Breast epithelium (tissue), 4 donors: ENCODE data around the gene OR11A1. TPM values are rescaled to one million over a fixed set of nuclear protein-coding genes. Genes with fewer than 3 reads are reported as not detected.

Experiments used
- DNase-seq, 2 donors: peaks; one replicate each; pipeline ENCODE4 v3.0.0-alpha.2; 2019; ENCODE audit warnings: low spot score in 2 of 2
- H3K27ac ChIP-seq, 2 donors: fragments of 200-600 bp; sonication (generic) in 1 of 2; one replicate each; pipeline ENCODE4 v1.5.1; 2016 to 2019; ENCODE audit warnings: mild to moderate bottlenecking in 1 of 2
- H3K27me3 ChIP-seq, 2 donors: fragments of 200-600 bp; sonication (generic) in 1 of 2; one replicate each; pipeline versions ENCODE4 v1.5.1 to v1.6.0; 2017 to 2019; ENCODE audit warnings: control low read depth in 1 of 2, mild to moderate bottlenecking in 1 of 2
- H3K36me3 ChIP-seq: fragments of 200-600 bp; one replicate; pipeline ENCODE4 v1.5.1; 2019
- H3K4me1 ChIP-seq, 2 donors: fragments of 200-600 bp; sonication (generic); one replicate each; pipeline ENCODE4 v1.5.1; 2016 to 2019; ENCODE audit warnings: control low read depth in 1 of 2
- H3K4me3 ChIP-seq, 3 donors: fragments of 200-600 bp; sonication (generic); 1 replicate in 2 of 3; 2 replicates in 1 of 3; pipeline ENCODE4 v1.5.1; 2016 to 2019; ENCODE audit warnings: mild to moderate bottlenecking in 3 of 3, moderate library complexity in 2 of 3
- H3K9me3 ChIP-seq, 2 donors: fragments of 200-600 bp; sonication (generic) in 1 of 2; one replicate each; pipeline ENCODE4 v1.5.1; 2016 to 2019; ENCODE audit warnings: control low read depth in 1 of 2
- CTCF ChIP-seq, 3 donors: fragments of 450-650 bp; IDR thresholded peaks; one replicate each; pipeline ENCODE4 v1.5.1; 2016 to 2017; ENCODE audit warnings: antibody characterized with exemption in 3 of 3, mild to moderate bottlenecking in 3 of 3, moderate library complexity in 3 of 3
- POLR2A ChIP-seq: fragments of 450-650 bp; IDR thresholded peaks from one replicate; pipeline ENCODE4 v1.6.1; 2016; ENCODE audit warnings: antibody characterized with exemption, mild to moderate bottlenecking, moderate library complexity
- POLR2AphosphoS5 ChIP-seq, 3 donors: sonication (generic); formaldehyde crosslinking; IDR thresholded peaks; one replicate each; pipeline ENCODE4 v1.6.1; 2017; ENCODE audit warnings: antibody characterized with exemption in 3 of 3
- intact Hi-C: fragments of 100-400 bp; cut with DNase I; formaldehyde crosslinking; loops from one replicate; pipeline ENCODE4 v1.15.1; 2023; ENCODE audit warnings: low total_unique reads
- total RNA-seq, 3 donors: library from RNA; depleted of rRNA; stranded (reverse); fragments of >200 nt; gene quantifications; one replicate each; pipeline ENCODE4 v1.1.0, GENCODE V29; 2016

OR11A1 gene
- total RNA-seq, 3 donors from 2014 or later: not detected

DNA sequence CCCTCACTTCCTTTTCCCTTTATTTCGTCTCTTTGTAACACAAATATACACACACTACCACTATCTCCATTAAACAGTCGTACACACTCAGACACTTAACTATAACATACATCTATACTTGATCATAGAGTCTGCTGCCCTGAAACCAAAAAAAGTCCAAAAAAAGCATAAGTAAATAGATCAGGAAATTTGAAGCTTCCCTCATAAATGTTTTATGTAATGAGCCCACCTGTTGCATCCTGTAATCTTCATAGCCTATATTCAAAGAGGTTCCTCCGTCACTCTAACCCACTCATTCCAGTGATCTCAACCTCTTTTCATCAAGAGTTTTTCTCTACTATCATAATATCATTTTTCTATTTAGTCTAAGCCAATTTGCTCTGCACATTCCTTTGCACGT is 68.3 kb downstream of the OR11A1 start:
- H3K27me3 ChIP-seq: no peaks in the 10 kb centered on the region
- TF ChIP-seq CTCF (IDR thresholded peaks at IDR 0.05): no peak
- no peak for TF ChIP-seq POLR2A
- TF ChIP-seq POLR2AphosphoS5 (IDR thresholded peaks at IDR 0.05): no peak
- intact Hi-C loops: no loop called here

DNA sequence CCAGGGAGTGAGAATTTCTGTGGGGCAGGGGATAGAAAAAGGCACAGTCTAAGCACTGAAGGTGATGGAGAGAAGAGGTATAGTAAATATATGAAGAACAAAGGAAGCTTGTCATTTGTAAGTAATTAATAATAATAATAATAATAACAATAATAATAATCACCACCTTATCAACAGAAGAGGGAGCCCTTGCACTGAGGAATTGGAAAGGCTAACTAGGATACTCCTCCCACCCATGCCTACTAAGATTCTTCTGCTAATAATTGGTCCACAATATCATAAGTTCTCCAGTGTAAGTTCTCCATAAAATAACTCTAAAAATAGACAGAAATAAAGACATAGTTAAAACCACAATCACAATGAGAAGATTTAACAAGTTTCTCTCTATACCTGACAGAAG is 80.9 kb downstream of the OR11A1 start:
- peaks cover 0 to 3% of the 10 kb centered on the region in 2 donors for H3K9me3 ChIP-seq
- no peaks in the 10 kb centered on the region for H3K27me3 ChIP-seq
- no peaks in the 10 kb centered on the region for H3K36me3 ChIP-seq
- H3K4me3 ChIP-seq: no peak overlapping the region
- H3K27ac ChIP-seq: no peak overlapping the region
- TF ChIP-seq POLR2AphosphoS5 (IDR thresholded peaks at IDR 0.05) (no peak), CTCF (IDR thresholded peaks at IDR 0.05) (no peak), POLR2A (no peak)
- H3K4me1 ChIP-seq: no peaks in the 10 kb centered on the region
- DNase-seq: no peak
- intact Hi-C loops: no loop called here

More for the DNA sequence above, 68.3 kb downstream of the OR11A1 start:
- Histone ChIP-seq H3K36me3 (no peaks in the 10 kb centered on the region), H3K9me3 (no peaks in the 10 kb centered on the region), H3K27ac (no peak overlapping the region), H3K4me1 (no peaks in the 10 kb centered on the region), H3K4me3 (no peak overlapping the region)
- DNase-seq: no peak

Other genes starting within 250 kb of the OR11A1 start
- gene OR14J1, start 155.4 kb downstream of the OR11A1 start, total RNA-seq: not detected
- not detected for gene OR5V1, start 88.2 kb downstream of the OR11A1 start, total RNA-seq
- gene OR12D3, start 81.8 kb downstream of the OR11A1 start, total RNA-seq: not detected
- gene OR12D2, start 61.4 kb downstream of the OR11A1 start, total RNA-seq: not detected
- not detected for gene OR12D1, start 42.1 kb downstream of the OR11A1 start, total RNA-seq
- not detected for gene OR10C1, start 17.8 kb downstream of the OR11A1 start, total RNA-seq
- gene OR2H1, start 84 bp upstream of the OR11A1 start, total RNA-seq: not detected
- under 1 TPM in 1 of 3 donors, not detected in 2; 0.48 TPM for gene MAS1L, start 30.9 kb upstream of the OR11A1 start, total RNA-seq
- 1 to 10 TPM in 2 of 3 donors, under 1 TPM in 1; 0.80 to 2.9 (median 2.0) TPM for gene UBD, start 102.7 kb upstream of the OR11A1 start, total RNA-seq
- not detected for gene OR2H2, start 128.1 kb upstream of the OR11A1 start, total RNA-seq
- 10 to 100 TPM; 26.1 to 49.2 (median 48.4) TPM for gene GABBR1, start 176.1 kb upstream of the OR11A1 start, total RNA-seq
- not detected for gene MOG, start 200.0 kb upstream of the OR11A1 start, total RNA-seq
- 1 to 10 TPM in 1 of 3 donors, under 1 TPM in 1, not detected in 1; 0.29 to 2.9 TPM for gene ZFP57, start 224.1 kb upstream of the OR11A1 start, total RNA-seq